HuH-7 (cell line): Measurements from ENCODE around the gene CYP27B1.
"Not testable (repeated sequence)": the region's sequence is repeated elsewhere in the genome, so short reads cannot be mapped to it uniquely, and the experiment has no call there.

Experiments
- DNase-seq: peaks from one replicate; pipeline ENCODE4 v3.0.0; 2011; ENCODE audit warnings: low spot score

The CYP27B1 gene

GRCh38 chr12:57722716-57723629 is 43.9 kb downstream of the CYP27B1 start:
- no peak for DNase-seq

GRCh38 chr12:57721846-57722608 is 44.9 kb downstream of the CYP27B1 start:
- not testable (repeated sequence) for DNase-seq

GRCh38 chr12:57720606-57721595 is 46.0 kb downstream of the CYP27B1 start:
- DNase-seq = no peak

GRCh38 chr12:57719777-57720605 is 46.9 kb downstream of the CYP27B1 start:
- no peak for DNase-seq

GRCh38 chr12:57718641-57719528 is 48.0 kb downstream of the CYP27B1 start:
- no peak for DNase-seq

GRCh38 chr12:57717846-57718640 is 48.8 kb downstream of the CYP27B1 start:
- no peak for DNase-seq

- DNase-seq = no peak
Measured at GRCh38 chr12:57717131-57717530, 49.7 kb downstream of the CYP27B1 start.

GRCh38 chr12:57716305-57716704 is 50.6 kb downstream of the CYP27B1 start:
- no peak for DNase-seq

GRCh38 chr12:57715786-57716185 is 51.1 kb downstream of the CYP27B1 start:
- DNase-seq = no peak

GRCh38 chr12:57715036-57715748 is 51.7 kb downstream of the CYP27B1 start:
- DNase-seq = not testable (repeated sequence)

- no peak for DNase-seq
Measured at GRCh38 chr12:57713209-57713608, 53.7 kb downstream of the CYP27B1 start.

- no peak for DNase-seq
Measured at GRCh38 chr12:57712701-57713100, 54.2 kb downstream of the CYP27B1 start.
